NCI-H774 (cell line): ENCODE results near the gene GRIN1.

Source experiments
- DNase-seq: peaks from one replicate; lab custom pipeline; 2025; lab: John Stamatoyannopoulos, UW

Gene GRIN1

DNA sequence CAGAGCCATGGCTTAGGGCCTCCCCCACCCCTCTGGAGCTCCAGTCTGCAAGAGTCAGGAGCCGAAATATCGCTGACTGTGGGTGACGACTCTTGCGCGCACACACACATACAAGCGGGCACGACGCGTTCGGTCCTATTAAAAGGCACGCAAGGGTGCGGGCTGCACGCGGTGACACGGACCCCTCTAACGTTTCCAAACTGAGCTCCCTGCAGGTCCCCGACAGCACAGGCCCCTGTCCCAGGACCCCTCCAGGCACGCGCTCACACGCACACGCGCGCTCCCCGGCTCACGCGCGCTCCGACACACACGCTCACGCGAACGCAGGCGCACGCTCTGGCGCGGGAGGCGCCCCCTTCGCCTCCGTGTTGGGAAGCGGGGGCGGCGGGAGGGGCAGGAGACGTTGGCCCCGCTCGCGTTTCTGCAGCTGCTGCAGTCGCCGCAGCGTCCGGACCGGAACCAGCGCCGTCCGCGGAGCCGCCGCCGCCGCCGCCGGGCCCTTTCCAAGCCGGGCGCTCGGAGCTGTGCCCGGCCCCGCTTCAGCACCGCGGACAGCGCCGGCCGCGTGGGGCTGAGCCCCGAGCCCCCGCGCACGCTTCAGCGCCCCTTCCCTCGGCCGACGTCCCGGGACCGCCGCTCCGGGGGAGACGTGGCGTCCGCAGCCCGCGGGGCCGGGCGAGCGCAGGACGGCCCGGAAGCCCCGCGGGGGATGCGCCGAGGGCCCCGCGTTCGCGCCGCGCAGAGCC lies at the start of gene GRIN1:
Gene GRIN1 (plus strand): TSS at position 433 of the 746 bp plus-strand sequence. CDS start 333 bp downstream, outside the sequence.
- no peak for DNase-seq

DNA sequence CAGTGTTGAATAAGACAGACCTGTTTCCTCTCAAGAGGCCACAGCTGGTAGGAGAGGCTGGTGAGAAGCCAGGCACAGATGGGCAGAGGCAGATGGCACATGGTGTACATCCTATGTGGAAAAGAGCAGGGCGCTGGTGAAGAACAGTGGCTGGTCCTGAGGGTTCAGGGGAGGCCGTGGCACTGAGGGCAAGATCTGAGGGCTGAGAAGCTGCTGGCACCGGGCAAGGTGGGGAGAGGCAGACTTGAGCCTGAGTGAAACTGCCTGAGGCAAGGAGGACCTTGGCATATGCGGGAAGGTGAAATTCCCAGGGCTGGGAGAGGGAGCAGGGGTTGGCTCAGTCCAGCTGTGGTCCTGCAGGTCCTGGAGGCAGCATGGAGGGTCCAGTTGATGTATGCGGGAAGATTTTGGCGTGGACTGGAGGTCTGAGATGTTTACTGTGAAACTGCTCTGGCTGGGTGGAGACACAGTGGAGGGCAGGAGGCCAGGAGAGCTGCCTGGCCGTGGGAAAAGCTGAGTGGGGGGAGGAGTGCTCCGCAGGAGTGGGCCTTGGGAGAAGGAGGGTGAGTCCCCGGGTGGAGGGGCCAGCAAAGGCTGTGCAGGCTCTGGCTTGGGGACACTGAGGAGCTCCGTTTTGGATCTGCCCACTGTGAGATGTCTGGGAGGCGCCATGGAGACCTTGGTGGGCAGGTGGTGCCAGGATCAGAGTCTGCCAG lies 49.6 kb upstream of the GRIN1 start:
- no peak for DNase-seq

DNA sequence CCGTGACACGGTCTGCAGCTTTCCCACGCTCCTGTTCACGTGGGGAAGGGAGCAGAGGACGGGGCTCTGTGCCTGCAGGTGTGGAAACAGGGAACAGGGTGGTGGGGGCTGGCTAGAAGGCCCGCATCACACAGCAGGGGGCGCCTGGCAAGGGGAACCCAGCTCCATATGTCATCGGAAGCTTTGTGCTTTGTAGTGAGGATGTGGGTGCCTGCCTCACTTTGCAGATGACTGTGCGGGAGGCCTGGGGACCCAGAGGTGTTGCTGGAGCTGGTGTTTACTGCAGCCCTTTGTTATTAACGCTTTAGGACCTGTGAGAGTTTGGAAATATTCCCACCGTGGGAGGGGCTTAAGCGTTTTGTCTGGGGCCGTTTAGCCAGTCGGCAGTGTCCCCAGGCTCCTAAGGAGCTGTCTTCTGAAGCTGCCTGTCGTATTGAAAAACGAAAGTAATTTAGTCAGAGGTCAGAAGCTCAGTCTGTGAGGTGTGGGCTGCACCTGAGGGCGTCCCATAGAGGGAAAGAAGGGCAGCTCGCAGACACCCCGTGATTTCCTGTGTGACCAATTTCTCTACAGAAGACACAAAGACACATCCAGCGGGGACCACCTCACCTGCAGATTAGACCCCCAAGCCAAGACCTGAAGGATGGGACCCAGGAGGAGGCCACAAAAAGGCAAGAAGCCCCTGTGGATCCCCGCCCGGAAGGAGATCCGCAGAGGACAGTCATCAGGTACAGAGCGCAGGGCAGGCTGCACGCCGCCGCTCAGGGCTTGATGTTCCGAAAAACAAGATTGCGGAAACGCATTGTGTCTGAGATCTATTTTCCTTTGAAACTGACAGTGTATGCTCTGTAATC lies 43.1 kb upstream of the GRIN1 start:
- DNase-seq = no peak

DNA sequence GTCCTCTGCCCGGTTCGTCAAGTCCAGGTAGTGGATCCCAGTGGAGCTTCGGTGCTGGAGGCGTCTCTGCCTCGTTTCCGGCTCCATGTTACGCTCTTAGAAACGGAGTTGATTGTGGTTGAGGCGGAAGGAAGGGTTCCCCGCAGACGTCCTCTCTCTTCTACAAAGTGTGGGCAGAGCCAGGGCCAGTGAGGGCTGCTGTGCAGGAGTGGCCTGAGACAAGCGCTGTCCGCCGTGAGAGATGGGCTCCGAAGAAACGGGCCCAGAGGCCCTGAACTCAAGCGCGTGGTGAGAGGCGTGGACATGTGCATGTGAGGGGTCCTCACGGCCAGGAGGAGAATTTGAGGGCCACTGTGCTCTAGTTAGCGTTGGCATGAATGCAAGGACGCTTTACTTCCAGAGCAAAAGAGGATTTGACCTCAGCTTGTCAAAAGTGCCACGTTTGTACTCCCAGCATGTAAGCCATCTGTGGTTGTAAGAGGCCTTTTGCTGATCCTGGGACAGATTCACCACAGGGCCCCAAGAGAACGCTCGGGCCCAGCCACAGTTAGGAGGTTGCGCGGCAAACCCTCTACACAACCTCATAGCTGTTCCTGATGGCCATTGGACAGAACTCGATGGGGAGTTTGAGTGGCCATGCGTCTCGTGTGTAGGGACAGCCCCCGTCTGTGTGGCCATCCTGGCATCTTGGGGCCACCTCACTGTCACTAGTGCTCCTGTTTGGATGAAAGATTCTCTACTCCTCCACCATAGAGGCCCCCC lies 42.0 kb upstream of the GRIN1 start:
- no peak for DNase-seq

DNA sequence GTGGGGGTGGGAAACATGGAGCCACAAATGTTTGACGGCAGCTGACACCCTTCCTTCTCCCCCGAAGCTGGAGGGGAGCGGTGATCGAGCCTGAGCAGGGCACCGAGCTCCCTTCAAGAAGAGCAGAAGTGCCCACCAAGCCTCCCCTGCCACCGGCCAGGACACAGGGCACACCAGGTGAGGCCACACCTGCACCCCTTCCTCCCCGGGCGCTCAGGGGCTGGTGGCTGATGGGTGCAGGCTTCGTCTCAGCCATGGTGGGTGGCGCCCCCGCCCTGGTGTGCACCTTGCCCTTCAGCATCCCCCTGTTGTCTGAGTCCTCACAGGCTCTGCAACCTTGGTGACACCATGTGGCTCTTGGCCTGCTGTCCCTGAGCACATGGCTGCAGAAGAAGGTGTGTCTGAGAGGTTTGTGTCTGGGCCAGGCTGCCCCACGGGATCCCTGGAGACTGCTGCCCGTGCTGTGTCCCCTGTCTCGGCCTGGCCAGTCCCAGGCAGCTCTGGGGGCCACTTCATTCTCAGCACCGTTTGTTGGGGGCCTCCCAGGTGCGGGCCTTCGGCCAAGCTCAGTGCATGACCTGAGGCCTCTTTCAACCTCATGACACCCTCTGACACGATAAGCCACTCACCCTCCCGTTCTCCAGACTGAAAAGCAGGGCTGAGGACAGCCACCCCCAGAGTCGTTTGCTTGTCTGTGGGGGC lies 41.0 kb upstream of the GRIN1 start:
- DNase-seq = no peak

DNA sequence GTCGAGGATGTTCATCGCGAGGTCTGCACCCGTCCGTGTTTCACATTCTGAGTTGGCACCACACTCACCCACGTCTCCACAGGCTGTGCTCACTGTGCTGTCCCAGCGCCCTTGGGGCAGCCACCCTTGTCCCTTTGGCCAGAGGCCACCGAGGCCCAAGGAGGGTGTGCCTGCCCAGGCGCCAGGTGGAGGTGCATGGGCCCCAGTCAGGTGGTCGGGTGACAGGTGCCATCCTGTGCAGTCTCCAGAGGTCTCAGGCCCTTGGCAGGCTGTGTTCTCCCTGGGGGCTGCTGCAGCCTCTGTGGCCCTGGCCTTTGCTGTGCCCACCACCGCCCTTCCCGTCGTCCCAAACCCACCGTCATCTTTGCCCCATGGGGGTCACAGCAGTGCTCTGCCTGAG lies 39.7 kb upstream of the GRIN1 start:
- no peak for DNase-seq

DNA sequence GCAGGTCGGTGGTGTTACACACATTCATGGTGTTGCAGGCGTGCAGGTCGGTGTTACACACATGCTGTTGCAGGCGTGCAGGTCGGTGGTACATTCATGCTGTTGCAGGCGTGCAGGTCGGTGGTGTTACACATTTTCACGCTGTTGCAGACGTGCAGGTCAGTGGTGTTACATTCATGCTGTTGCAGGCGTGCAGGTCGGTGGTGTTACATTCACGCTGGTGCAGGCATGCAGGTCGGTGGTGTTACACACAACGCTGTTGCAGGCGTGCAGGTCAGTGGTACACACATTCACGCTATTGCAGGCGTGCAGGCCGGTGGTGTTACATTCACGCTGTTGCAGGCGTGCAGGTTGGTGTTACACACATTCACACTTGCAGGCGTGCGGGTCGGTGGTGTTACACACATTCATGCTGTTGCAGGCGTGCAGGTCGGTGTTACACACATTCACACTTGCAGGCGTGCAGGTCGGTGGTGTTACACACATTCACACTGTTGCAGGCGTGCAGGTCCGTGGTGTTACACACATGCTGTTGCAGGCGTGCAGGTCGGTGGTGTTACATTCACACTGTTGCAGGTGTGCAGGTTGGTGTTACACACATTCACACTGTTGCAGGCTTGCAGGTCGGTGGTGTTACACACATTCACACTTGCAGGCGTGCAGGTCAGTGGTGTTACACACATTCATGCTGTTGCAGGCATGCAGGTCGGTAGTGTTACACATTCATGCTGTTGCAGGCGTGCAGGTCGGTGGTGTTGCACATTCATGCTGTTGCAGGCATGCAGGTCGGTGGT lies 35.6 kb upstream of the GRIN1 start:
- DNase-seq = no peak

DNA sequence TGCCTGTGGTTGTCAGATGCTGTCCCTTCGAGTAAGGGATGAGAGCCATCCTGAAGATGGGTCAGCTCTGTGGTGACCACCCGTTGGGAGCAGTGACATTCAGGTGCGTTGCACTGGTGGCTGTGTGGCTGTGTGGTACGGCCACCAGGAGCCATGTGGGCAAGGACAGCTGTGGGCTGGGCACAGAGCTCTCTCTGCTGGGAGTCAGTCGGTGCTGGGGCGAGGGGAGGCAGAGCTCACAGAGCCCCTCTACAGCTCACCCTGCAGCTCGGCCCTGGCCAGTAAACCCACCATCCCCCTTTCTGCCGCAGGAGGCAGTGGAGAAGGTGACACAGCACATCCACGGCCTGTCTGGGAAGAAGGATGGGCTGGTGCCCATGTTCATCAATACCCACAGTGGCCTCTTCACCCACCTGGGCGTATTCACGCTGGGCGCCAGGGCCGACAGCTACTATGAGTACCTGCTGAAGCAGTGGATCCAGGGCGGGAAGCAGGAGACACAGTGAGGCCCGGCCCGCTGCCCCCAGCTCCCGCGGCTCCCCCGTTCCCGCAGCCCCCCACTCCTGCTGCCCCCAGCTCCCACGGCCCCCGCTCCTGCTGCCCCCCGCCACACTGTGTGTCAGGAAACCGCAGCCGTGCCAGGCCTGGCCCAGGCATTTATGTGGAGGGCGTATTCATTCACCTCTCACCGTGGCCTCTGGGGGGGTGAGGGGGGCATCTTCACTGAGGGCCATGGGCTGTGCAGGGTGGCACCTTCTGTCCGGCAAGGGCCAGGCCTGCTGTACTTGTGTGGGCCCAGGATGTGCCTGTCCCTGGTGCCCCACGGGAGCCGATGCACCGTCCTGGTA lies 32.9 kb upstream of the GRIN1 start:
- DNase-seq = no peak

DNA sequence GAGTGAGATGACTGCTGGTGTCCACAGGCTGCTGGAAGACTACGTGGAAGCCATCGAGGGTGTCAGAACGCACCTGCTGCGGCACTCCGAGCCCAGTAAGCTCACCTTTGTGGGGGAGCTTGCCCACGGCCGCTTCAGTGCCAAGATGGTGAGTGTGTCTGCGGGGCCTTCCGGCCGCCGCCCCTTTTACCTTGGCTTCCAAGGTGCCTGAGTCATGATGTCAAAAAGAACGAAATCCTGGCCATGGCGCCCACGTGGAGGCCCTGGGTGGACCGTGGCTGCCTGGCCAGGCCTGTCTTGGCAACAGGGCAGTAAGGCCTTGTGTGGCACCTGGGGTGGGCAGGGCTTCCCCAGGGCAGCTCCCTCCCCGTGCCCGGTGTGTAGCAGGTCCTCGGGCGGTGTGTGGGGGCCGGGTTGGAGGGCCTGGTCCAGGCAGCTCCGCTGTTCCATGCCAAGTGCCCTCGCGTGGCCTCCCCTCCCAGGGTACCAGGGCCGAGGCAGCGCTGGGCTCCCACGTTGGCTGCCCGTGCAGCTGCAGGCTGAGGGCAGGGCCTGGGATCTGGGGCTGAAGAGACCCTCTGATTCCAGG lies 32.2 kb upstream of the GRIN1 start:
- DNase-seq = no peak

DNA sequence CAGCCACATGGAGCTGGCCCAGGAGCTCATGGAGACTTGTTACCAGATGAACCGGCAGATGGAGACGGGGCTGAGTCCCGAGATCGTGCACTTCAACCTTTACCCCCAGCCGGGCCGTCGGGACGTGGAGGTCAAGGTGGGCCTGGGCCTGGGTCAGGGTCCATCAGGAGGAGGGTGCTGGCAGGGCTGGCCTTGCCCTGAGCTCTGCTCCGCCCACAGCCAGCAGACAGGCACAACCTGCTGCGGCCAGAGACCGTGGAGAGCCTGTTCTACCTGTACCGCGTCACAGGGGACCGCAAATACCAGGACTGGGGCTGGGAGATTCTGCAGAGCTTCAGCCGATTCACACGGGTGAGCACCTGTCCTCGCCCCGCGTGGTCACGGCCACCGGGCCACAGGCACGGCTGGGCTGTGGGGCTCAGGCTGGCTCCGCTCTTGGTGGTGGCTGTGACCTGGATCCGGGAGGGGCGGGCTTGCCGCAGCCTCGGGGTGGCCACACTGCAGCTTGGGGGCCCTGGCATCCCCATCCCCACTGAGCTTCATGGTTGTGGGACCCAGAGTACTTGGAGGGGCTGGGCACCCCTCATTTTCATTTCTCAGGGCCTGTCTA lies 31.5 kb upstream of the GRIN1 start:
- DNase-seq = no peak

DNA sequence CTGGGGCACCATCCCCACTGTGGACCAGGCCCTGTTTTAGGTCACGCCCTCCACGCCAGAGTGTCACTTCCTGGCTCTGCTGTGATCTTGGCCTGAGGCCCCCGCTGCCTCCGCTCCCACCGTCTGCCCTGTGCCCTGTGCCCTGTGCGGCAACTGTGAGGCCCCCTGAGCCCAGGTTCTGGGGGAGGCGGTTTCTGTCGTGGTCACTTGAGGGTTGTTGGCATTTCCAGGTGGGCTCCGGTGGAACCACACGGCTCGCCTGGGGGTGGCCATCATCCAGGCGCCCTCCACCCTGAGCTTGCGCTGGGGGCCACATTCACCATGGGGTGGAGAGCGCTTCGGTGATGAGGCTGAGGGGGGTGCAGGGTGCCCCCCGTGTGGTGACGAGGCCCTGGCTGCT lies 31.0 kb upstream of the GRIN1 start:
- no peak for DNase-seq

DNA sequence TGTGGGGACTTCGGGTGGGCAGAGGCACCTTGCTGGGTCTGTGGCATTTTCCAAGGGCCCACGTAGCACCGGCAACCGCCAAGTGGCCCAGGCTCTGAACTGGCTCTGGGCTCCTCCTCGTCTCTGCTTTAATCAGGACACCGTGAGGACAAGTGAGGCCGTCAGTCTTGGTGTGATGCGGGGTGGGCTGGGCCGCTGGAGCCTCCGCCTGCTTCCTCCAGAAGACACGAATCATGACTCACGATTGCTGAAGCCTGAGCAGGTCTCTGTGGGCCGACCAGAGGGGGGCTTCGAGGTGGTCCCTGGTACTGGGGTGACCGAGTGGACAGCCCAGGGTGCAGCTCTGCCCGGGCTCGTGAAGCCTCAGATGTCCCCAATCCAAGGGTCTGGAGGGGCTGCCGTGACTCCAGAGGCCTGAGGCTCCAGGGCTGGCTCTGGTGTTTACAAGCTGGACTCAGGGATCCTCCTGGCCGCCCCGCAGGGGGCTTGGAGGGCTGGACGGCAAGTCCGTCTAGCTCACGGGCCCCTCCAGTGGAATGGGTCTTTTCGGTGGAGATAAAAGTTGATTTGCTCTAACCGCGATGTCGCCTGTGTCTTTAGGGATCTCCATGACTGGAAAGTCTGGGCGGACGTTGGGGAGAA lies 30.2 kb upstream of the GRIN1 start:
- DNase-seq = no peak

DNA sequence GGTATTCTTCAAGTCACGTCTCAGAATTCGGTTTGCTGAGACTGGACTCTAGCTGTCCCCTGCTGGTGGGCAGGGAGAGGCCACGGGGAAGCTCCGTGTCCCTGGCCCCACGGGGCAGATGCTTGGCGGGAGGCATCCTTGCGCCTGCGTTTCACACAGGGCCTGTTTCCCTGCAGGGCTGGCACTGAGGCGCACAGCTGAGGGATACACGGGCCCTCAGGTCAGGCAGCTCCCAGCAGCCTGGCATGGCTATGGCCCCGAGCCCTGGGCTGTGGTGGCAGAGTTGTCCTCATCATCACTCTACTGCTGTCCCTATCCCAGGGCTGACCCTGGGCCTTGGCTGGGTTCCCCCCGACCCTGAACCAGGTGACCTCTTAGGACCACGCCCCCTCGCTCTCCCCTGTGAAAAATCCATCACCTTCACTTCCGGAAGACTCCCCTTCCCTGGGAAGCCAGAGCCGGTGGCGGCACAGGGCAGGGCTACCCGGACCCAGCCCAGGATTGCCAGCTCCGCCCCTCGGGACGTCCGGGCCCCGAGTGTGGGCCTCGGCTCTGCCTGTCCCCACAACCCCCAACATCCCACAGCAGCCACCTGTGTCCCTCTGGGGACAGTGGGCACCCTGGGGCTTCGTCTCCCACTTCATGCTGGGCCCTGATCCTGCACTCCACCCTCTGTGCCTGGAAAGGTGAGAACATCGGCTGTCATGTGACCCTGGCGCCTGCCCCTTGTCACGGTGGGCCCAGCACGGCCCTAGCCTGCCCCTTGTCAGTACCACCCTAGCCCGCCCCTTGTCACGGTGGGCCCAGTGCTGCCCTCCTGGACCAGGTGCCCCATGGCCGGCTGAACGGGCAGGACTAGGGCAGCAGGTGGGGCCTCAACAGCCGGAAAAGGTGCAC lies 29.5 kb upstream of the GRIN1 start:
- DNase-seq = no peak

DNA sequence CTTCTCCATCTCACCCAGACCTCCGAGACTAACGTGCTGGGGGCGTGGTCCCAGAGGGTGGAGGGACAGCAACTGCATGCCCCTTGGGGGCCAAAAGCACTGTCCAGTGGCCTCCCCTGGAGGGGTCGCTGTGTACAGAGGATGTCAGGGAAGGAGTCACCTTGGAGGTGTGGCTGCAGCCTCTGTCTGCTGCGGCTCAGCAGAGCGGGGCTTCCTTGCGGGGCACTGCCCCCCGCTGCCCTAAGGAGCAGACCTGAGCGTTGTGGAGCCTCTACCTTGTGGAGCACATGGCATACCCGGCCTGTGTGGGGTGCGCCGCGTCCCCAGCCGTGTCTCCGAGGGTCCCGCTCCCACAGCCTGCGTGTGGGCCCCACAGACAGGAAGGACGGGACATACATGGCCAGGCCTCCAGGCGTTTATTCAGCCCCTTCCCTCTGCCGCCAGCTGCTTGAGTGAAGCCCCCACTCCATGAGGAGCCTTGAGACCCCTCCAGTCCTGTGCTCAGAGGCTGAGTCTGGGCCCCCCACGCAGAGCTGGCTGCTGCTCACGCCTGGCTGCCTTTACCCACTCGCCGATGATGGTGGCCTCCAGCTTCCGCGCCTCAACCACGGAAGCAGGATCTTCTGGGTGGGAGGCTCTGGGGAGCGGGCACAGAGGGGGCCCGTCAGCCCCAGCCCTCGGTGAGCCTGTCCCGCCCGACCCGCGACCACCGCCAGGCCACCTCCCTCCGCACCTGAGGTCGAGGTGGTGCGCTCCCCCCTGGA lies 28.6 kb upstream of the GRIN1 start:
- no peak for DNase-seq

DNA sequence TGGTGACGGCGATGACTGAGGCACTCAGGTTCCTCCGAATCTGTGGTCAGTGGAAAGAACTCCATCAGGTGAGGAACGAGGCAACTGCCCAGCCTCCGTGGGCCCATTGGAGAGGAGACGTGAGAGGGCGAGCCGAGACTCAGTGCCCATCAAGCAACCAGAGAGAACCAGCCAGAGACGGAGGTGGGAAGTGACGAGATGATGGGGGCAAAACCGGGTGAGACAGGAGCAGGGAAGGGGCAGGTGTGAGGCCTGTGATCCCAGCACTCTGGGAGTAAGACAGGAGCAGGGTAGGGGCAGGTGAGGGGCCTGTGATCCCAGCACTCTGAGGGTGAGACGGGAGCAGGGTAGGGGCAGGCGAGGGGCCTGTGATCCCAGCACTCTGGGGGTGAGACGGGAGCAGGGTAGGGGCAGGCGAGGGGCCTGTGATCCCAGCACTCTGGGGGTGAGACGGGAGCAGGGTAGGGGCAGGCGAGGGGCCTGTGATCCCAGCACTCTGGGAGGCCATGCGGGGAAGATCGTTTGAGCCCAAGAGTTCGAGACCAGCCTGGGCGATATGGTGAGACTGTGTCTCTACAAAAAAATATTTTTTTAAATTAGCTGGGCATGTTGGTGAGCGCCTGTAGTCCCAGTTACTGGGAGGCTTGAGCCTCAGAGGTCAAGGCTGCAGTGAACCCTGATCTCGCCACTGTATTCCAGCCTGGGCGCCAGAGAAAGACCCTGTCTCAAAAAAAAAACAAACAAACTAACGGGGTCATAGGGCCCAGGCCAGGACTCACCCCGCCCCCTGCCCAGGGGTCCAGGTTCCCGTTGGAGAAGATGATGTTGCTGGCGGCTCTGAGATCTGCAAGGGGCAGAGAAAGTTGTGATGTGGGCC lies 27.8 kb upstream of the GRIN1 start:
- no peak for DNase-seq
